ENCODE measurements around the gene SLX4. TPM values are rescaled to one million over a fixed set of nuclear protein-coding genes. Genes with fewer than 3 reads are reported as not detected.

The SLX4 gene
- total RNA-seq, 2 donors from 2014 or later = 3.5 to 6.3 TPM

DNA sequence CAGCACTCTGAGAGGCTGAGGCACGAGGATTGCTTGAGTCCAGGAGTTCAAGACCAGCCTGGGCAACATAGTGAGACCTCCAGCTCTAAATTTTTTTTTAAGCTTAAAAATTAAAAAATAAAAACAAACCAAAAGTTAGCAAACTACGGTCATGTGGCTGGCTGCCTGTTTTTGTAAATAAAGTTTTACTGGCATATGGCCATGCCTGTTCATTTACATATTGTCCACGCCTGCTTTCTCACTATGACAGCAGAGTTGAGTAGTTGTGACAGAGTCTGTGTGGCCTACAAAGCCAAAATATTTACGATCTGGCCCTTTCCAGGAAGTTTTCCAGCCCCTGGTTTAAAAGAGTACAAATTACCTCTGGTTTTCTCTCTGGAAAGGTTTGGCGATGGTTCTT is 3.3 kb downstream of the SLX4 start:
- intact Hi-C loops (cut with DNase I) = no loop called here
- no peak for DNase-seq
- TF ChIP-seq, protein P1, sequence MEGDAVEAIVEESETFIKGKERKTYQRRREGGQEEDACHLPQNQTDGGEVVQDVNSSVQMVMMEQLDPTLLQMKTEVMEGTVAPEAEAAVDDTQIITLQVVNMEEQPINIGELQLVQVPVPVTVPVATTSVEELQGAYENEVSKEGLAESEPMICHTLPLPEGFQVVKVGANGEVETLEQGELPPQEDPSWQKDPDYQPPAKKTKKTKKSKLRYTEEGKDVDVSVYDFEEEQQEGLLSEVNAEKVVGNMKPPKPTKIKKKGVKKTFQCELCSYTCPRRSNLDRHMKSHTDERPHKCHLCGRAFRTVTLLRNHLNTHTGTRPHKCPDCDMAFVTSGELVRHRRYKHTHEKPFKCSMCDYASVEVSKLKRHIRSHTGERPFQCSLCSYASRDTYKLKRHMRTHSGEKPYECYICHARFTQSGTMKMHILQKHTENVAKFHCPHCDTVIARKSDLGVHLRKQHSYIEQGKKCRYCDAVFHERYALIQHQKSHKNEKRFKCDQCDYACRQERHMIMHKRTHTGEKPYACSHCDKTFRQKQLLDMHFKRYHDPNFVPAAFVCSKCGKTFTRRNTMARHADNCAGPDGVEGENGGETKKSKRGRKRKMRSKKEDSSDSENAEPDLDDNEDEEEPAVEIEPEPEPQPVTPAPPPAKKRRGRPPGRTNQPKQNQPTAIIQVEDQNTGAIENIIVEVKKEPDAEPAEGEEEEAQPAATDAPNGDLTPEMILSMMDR (IDR thresholded peaks at IDR 0.05) = no peak

GRCh38 chr16:3607634-3608033 is 3.8 kb downstream of the SLX4 start:
- intact Hi-C loops (cut with DNase I) = no loop called here
- TF ChIP-seq, protein P1 (IDR thresholded peaks at IDR 0.05) = no peak
- H3K9me3 ChIP-seq = no peaks in the 10 kb centered on the region
- no peaks in the 10 kb centered on the region for H3K4me1 ChIP-seq
- H3K9ac ChIP-seq (ENCODE audit: low read depth in 2 of 2, low read length in 2 of 2) = no peak overlapping the region
- H3K36me3 ChIP-seq = no peaks in the 10 kb centered on the region
- no peak overlapping the region for H3K27ac ChIP-seq
- H3K27me3 ChIP-seq = no peaks in the 10 kb centered on the region
- no peak for DNase-seq
- H3K4me3 ChIP-seq = no peak overlapping the region

More for the DNA sequence above, 3.3 kb downstream of the SLX4 start:
- H3K9ac ChIP-seq (ENCODE audit: low read depth in 2 of 2, low read length in 2 of 2) = no peak overlapping the region
- no peaks in the 10 kb centered on the region for H3K4me1 ChIP-seq
- H3K4me3 ChIP-seq = no peak overlapping the region
- H3K9me3 ChIP-seq = no peaks in the 10 kb centered on the region
- no peaks in the 10 kb centered on the region for H3K27me3 ChIP-seq
- H3K27ac ChIP-seq = no peak overlapping the region
- H3K36me3 ChIP-seq = no peaks in the 10 kb centered on the region

GRCh38 chr16:3607161-3607560 is 4.2 kb downstream of the SLX4 start:
- H3K9ac ChIP-seq (ENCODE audit: low read depth in 2 of 2, low read length in 2 of 2) = no peak overlapping the region
- H3K27me3 ChIP-seq = no peaks in the 10 kb centered on the region
- intact Hi-C loops (cut with DNase I) = no loop called here
- no peaks in the 10 kb centered on the region for H3K4me1 ChIP-seq
- H3K27ac ChIP-seq = no peak overlapping the region
- H3K36me3 ChIP-seq = no peaks in the 10 kb centered on the region
- no peak for DNase-seq
- no peak overlapping the region for H3K4me3 ChIP-seq
- TF ChIP-seq, protein P1 (IDR thresholded peaks at IDR 0.05) = no peak
- no peaks in the 10 kb centered on the region for H3K9me3 ChIP-seq

DNA sequence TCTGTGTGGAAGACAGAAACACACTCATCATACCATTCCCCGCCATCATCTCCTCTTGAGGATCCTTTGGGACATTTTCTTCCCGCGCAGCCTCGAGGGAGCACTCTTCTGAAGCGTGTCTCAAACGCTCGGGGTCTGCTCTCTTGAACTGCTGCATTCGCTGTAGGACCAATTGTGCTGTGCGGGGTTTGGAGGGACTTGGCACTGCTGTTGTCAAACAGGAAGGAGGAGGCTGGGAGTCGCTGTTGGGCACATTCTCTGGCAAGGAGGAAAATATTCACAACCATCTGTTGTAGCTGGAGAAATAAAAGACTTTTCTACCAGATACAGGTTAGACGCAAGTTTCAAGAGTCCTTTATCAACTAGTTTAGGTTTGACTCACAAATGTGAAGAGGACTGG is 5.0 kb downstream of the SLX4 start:
- intact Hi-C loops (cut with DNase I) = no loop called here
- H3K9ac ChIP-seq (ENCODE audit: low read depth in 2 of 2, low read length in 2 of 2) = no peak overlapping the region

DNA sequence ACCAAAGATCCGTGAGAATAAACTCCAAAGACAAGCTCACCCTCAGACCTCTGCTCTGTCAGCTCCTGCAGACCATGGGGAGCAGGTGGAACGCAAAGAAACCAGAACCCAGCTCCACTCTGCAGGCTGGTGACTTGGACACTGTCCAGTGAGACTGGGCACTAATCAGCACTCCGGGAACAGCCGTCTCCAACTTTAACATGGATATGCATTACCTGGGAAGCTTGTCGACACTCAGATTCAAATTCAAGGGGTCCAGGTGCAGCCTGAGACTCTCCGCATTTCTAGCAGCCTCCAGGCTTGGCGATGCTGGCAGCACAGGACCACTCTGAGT is 9.1 kb downstream of the SLX4 start:
- H3K27me3 ChIP-seq = no peaks in the 10 kb centered on the region
- H3K4me1 ChIP-seq = no peaks in the 10 kb centered on the region
- no peak overlapping the region for H3K27ac ChIP-seq
- H3K36me3 ChIP-seq = no peaks in the 10 kb centered on the region
- no peaks in the 10 kb centered on the region for H3K9me3 ChIP-seq
- intact Hi-C loops (cut with DNase I) = no loop called here
- TF ChIP-seq, protein P1 (IDR thresholded peaks at IDR 0.05) = no peak
- no peak for DNase-seq
- H3K4me3 ChIP-seq = no peak overlapping the region
- H3K9ac ChIP-seq (ENCODE audit: low read depth in 2 of 2, low read length in 2 of 2) = no peak overlapping the region

More for the DNA sequence above, 5.0 kb downstream of the SLX4 start:
- H3K27ac ChIP-seq = no peak overlapping the region
- TF ChIP-seq, protein P1 (IDR thresholded peaks at IDR 0.05) = no peak
- H3K9me3 ChIP-seq = no peaks in the 10 kb centered on the region
- no peak overlapping the region for H3K4me3 ChIP-seq
- no peaks in the 10 kb centered on the region for H3K27me3 ChIP-seq
- H3K4me1 ChIP-seq = no peaks in the 10 kb centered on the region
- no peak for DNase-seq
- no peaks in the 10 kb centered on the region for H3K36me3 ChIP-seq
